Stimulated activated CD8-positive, alpha-beta memory T cell treated with anti-CD3 and anti-CD28 coated beads, Interleukin-12 subunit alpha, Interleukin-12 subunit beta, amount 100 ng/mL, for 24 hours (primary cell): ENCODE results near the gene ANKS1B.
"Not testable (repeated sequence)": the region's sequence is repeated elsewhere in the genome, so short reads cannot be mapped to it uniquely, and the experiment has no call there.

Source experiments
- DNase-seq: peaks from one replicate; pipeline ENCODE4 v3.0.0-alpha.2; 2020; ENCODE audit errors: extremely low read depth

Gene ANKS1B

GRCh38 chr12:99019798-99020197, 964.9 kb downstream of the ANKS1B start:
- no peak for DNase-seq

- DNase-seq: no peak
These were observed 966.8 kb downstream of the ANKS1B start for GRCh38 chr12:99017971-99018370.

GRCh38 chr12:99009654-99010296, 975.0 kb downstream of the ANKS1B start:
- DNase-seq: no peak

- no peak for DNase-seq
These were observed 979.1 kb downstream of the ANKS1B start for GRCh38 chr12:99005601-99006000.

GRCh38 chr12:99004799-99005466, 979.8 kb downstream of the ANKS1B start:
- DNase-seq: no peak

- no peak for DNase-seq
These were observed 982.0 kb downstream of the ANKS1B start for GRCh38 chr12:99002731-99003130.

GRCh38 chr12:99002156-99002555, 982.6 kb downstream of the ANKS1B start:
- no peak for DNase-seq

GRCh38 chr12:98999559-98999958, 985.2 kb downstream of the ANKS1B start:
- no peak for DNase-seq

- no peak for DNase-seq
These were observed 985.9 kb downstream of the ANKS1B start for GRCh38 chr12:98998697-98999299.

GRCh38 chr12:98997899-98998298, 986.8 kb downstream of the ANKS1B start:
- DNase-seq: no peak

GRCh38 chr12:98990648-98991047, 994.1 kb downstream of the ANKS1B start:
- DNase-seq: no peak

GRCh38 chr12:98985156-98985555, 999.6 kb downstream of the ANKS1B start:
- DNase-seq: no peak

GRCh38 chr12:98983647-98984046, 1001.1 kb downstream of the ANKS1B start:
- no peak for DNase-seq

- no peak for DNase-seq
These were observed 1004.2 kb downstream of the ANKS1B start for GRCh38 chr12:98980508-98980907.

- DNase-seq: no peak
These were observed 1007.5 kb downstream of the ANKS1B start for GRCh38 chr12:98977186-98977585.

GRCh38 chr12:98974767-98975381, 1009.9 kb downstream of the ANKS1B start:
- no peak for DNase-seq

- DNase-seq: no peak
These were observed 1011.3 kb downstream of the ANKS1B start for GRCh38 chr12:98973395-98973794.

- DNase-seq: no peak
These were observed 1013.8 kb downstream of the ANKS1B start for GRCh38 chr12:98970950-98971349.

- DNase-seq: no peak
These were observed 1014.5 kb downstream of the ANKS1B start for GRCh38 chr12:98970210-98970609.

- no peak for DNase-seq
These were observed 1015.8 kb downstream of the ANKS1B start for GRCh38 chr12:98968896-98969295.

- DNase-seq: not testable (repeated sequence)
These were observed 1027.6 kb downstream of the ANKS1B start for GRCh38 chr12:98957135-98957534.

- DNase-seq: no peak
These were observed 1029.5 kb downstream of the ANKS1B start for GRCh38 chr12:98955284-98955683.

GRCh38 chr12:98954506-98954905, 1030.2 kb downstream of the ANKS1B start:
- no peak for DNase-seq
